GM12878 (cell line): Measurements from ENCODE around the gene C19orf81. TPM values are rescaled to one million over a fixed set of nuclear protein-coding genes. Genes with fewer than 3 reads are reported as not detected.

ENCODE experiments used
- ATAC-seq: fragments of 200-7000 bp; cut with Tn5 transposase; 3 replicates; pipeline ENCODE4 v1.9.1; 2020; ENCODE audit warnings: mild to moderate bottlenecking, moderate library complexity
- BruUV-seq: library from RNA; stranded (reverse); fragments of 400-500 nt; replicated peaks from 2 replicates; lab custom pipeline; 2021; lab: Mats Ljungman, UMichigan
- CTCF ChIA-PET: fragments of 300-600 bp; sonication (Branson Sonifier 250); formaldehyde crosslinking; extraction: SDS; loops from one replicate; lab custom pipeline; 2021; ENCODE audit warnings: inconsistent platforms; lab: Yijun Ruan, JAX
- POLR2A ChIA-PET: fragments of 350-600 bp; formaldehyde crosslinking; extraction: SDS; loops from one replicate; lab custom pipeline; 2021; ENCODE audit warnings: inconsistent platforms; lab: Charles Lee
- RAD21 ChIA-PET: fragments of 300-600 bp; sonication (Branson Sonifier 250); formaldehyde crosslinking; loops from one replicate; lab custom pipeline; 2023; ENCODE audit warnings: antibody characterized with exemption; ENCODE audit not compliant: unreplicated experiment; lab: Charles Lee
- SMC1A ChIA-PET: fragments of 300-600 bp; sonication (Branson Sonifier 250); formaldehyde crosslinking; loops from one replicate; lab custom pipeline; 2023; ENCODE audit not compliant: unreplicated experiment, uncharacterized antibody; lab: Charles Lee
- DNase-seq: peaks from one replicate; pipeline ENCODE4 v3.0.0-alpha.2; 2011; ENCODE audit warnings: low read depth, low spot score
- FAIRE-seq: peaks from 3 replicates; lab custom pipeline; 2011; peaks lifted over from hg19 to GRCh38; lab: Jason Lieb, UNC
- H2AFZ ChIP-seq: 2 replicates; pipeline ENCODE4 v1.6.0; 2011; ENCODE audit warnings: low read depth, low read length, control low read depth; ENCODE audit not compliant: control insufficient read depth
- H3K27ac ChIP-seq: 2 replicates; pipeline ENCODE4 v1.5.1; 2011; ENCODE audit warnings: control low read depth; ENCODE audit not compliant: control insufficient read depth, insufficient read depth
- H3K27me3 ChIP-seq, 2 experiments: replicated peaks in 1 of 2; 2 replicates each; pipeline versions ENCODE4 v1.6.0 to v1.6.1; 2011; ENCODE audit warnings: low read length in 1 of 2; ENCODE audit not compliant: control insufficient read depth in 2 of 2, insufficient read depth in 2 of 2
- H3K36me3 ChIP-seq, 2 experiments: 2 replicates each; pipeline ENCODE4 v1.5.1; 2011; ENCODE audit warnings: low read length in 1 of 2; ENCODE audit not compliant: control insufficient read depth in 2 of 2, insufficient read depth in 2 of 2
- H3K4me1 ChIP-seq: 2 replicates; pipeline ENCODE4 v1.6.1; 2011; ENCODE audit warnings: mild to moderate bottlenecking, low read length, moderate library complexity, mixed read lengths; ENCODE audit not compliant: control insufficient read depth, insufficient read depth
- H3K4me2 ChIP-seq: 2 replicates; pipeline ENCODE4 v1.6.0; 2011; ENCODE audit warnings: control low read depth; ENCODE audit not compliant: control insufficient read depth, insufficient read depth
- H3K4me3 ChIP-seq: fragments of 200-600 bp; sonication (generic); 2 replicates; pipeline ENCODE4 v1.5.1; 2016
- H3K79me2 ChIP-seq: 2 replicates; pipeline ENCODE4 v1.6.0; 2011; ENCODE audit warnings: low read length; ENCODE audit not compliant: control insufficient read depth, insufficient read depth
- H3K9ac ChIP-seq: 2 replicates; pipeline ENCODE4 v1.8.0; 2011; ENCODE audit warnings: low read length, control low read depth, mixed read lengths; ENCODE audit not compliant: control insufficient read depth, insufficient read depth
- H3K9me3 ChIP-seq: replicated peaks from 3 replicates; pipeline ENCODE4 v1.5.1; 2011; ENCODE audit warnings: mild to moderate bottlenecking, low read length; ENCODE audit not compliant: control insufficient read depth, insufficient read depth
- H4K20me1 ChIP-seq: 2 replicates; pipeline ENCODE4 v1.6.0; 2011; ENCODE audit not compliant: control insufficient read depth, insufficient read depth
- BHLHE40 ChIP-seq, 2 experiments: fragments of 450-650 bp in 1 of 2; IDR thresholded peaks; 2 replicates each; pipeline ENCODE4 v1.6.1; 2011 to 2017; ENCODE audit warnings: low read depth in 2 of 2, borderline replicate concordance in 1 of 2, improper control_type of control experiment in 1 of 2, low read length in 1 of 2, mild to moderate bottlenecking in 1 of 2
- DPF2 ChIP-seq: fragments of 450-650 bp; IDR thresholded peaks from 2 replicates; pipeline ENCODE4 v1.6.1; 2017; ENCODE audit warnings: mild to moderate bottlenecking
- LARP7 ChIP-seq: fragments of 450-650 bp; IDR thresholded peaks from 2 replicates; pipeline ENCODE4 v1.6.1; 2017; ENCODE audit warnings: mild to moderate bottlenecking
- RBBP5 ChIP-seq: fragments of 200-600 bp; sonication (generic); conservative IDR thresholded peaks from 2 replicates; pipeline ENCODE4 v1.6.1; 2016
- TCF12 ChIP-seq: IDR thresholded peaks from 2 replicates; pipeline ENCODE4 v1.6.1; 2011; ENCODE audit warnings: low read depth, mild to moderate bottlenecking, low read length
- whole genome bisulfite sequencing: methylation state at CpG from one replicate; pipeline ENCODE4 v1.1.6; 2016; ENCODE audit warnings: low lambda C conversion rate; ENCODE audit not compliant: insufficient replicate concordance, insufficient coverage; ENCODE audit errors: missing lambda C conversion rate; 5-methylcytosine and 5-hydroxymethylcytosine counted together
- in situ Hi-C: fragments of 300-500 bp; cut with MboI; formaldehyde crosslinking; loops from 9 replicates; pipeline ENCODE4 v1.14.3; 2018; ENCODE audit warnings: mixed read lengths
- intact Hi-C: fragments of 100-400 bp; cut with micrococcal nuclease; formaldehyde crosslinking; loops from one replicate; pipeline ENCODE4 v1.14.2; 2022; ENCODE audit not compliant: unreplicated experiment
- polyA plus RNA-seq, 11 experiments: library from polyadenylated mRNA; depleted of rRNA in 4 of 11; unstranded in 6 of 11; stranded (reverse) in 5 of 11; fragments of >200 nt; fragmentation: Nextera tagmentation in 4 of 11; fragmentation: Illumina TruSeq in 1 of 11; extraction: Ambion mirVana in 4 of 11; extraction: Trizol in 1 of 11; gene quantifications; 1 replicate in 1 of 11; 2 replicates in 10 of 11; pipeline versions ENCODE4 v1.2.1 to v1.2.3, GENCODE V29; 2011 to 2016; ENCODE audit warnings: inconsistent platforms in 2 of 11, missing spikeins in 2 of 11, low read depth in 1 of 11
- total RNA-seq, 4 experiments: library from RNA; depleted of rRNA in 3 of 4; stranded (reverse); fragments of >200 nt in 3 of 4; fragmentation: Illumina TruSeq in 1 of 4; extraction: Trizol in 1 of 4; gene quantifications; 2 replicates each; pipeline versions ENCODE4 v1.2.1 to v1.2.3, GENCODE V29; 2013 to 2021
- TF ChIP-seq, protein P1 (sequence below): IDR thresholded peaks from 2 replicates; pipeline ENCODE4 v1.6.1; 2012; ENCODE audit warnings: low read depth, low read length, improper control_type of control experiment
- TF ChIP-seq, protein P2 (sequence below): fragments of 450-650 bp; IDR thresholded peaks from 2 replicates; pipeline ENCODE4 v1.6.1; 2017; ENCODE audit warnings: borderline replicate concordance

Gene C19orf81
- total and polyA plus RNA-seq, 10 of the 15 experiments (the other 5 are each of a cell fraction or from before 2014, with no cell fraction given): 0.69 TPM; not detected in 9

DNA sequence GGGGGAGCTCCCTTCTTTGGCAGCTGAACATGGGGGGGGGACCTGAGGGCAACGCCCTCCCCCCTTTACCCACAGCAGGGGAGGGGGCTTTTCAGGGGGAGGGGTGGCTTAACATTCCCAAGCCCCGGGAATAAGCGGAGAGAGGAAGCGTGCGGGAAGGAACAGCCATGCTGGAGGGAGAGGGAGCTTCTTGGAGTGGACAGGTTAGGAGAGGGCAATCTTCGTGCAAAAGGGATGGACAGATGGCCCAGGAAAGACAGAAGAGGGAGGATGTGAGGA is 10.8 kb downstream of the C19orf81 start:
- ATAC-seq: no peak
- H3K4me1 ChIP-seq: no peaks in the 10 kb centered on the region
- ChIA-PET POLR2A (no interaction called here), SMC1A (no interaction called here), CTCF (interaction anchor here (0.6 kb wide), 1 partner anchor 10 kb away, joined by 4 read pairs; no protein-coding TSS in a partner anchor), RAD21 (no interaction called here)
- FAIRE-seq: no peak
- no peak for DNase-seq
- no peaks in the 10 kb centered on the region; the same call in 2 of the 3 replicates for H3K9me3 ChIP-seq
- in situ Hi-C loops (no loop called here), intact Hi-C loops (no loop called here)
- H3K9ac ChIP-seq: no peak overlapping the region
- H3K4me2 ChIP-seq: no peak overlapping the region
- WGBS: 44% methylated on average over 6 of the region's 6 CpGs
- TF ChIP-seq, protein P1, sequence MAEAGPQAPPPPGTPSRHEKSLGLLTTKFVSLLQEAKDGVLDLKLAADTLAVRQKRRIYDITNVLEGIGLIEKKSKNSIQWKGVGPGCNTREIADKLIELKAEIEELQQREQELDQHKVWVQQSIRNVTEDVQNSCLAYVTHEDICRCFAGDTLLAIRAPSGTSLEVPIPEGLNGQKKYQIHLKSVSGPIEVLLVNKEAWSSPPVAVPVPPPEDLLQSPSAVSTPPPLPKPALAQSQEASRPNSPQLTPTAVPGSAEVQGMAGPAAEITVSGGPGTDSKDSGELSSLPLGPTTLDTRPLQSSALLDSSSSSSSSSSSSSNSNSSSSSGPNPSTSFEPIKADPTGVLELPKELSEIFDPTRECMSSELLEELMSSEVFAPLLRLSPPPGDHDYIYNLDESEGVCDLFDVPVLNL: no peak
- TF ChIP-seq RBBP5: no peak
- TF ChIP-seq, protein P2, sequence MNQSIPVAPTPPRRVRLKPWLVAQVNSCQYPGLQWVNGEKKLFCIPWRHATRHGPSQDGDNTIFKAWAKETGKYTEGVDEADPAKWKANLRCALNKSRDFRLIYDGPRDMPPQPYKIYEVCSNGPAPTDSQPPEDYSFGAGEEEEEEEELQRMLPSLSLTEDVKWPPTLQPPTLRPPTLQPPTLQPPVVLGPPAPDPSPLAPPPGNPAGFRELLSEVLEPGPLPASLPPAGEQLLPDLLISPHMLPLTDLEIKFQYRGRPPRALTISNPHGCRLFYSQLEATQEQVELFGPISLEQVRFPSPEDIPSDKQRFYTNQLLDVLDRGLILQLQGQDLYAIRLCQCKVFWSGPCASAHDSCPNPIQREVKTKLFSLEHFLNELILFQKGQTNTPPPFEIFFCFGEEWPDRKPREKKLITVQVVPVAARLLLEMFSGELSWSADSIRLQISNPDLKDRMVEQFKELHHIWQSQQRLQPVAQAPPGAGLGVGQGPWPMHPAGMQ: no peak
- no peak for TF ChIP-seq BHLHE40 (IDR thresholded peaks at IDR 0.05; ENCODE audit: borderline replicate concordance in 1 of 2, low read depth in 2 of 2, low read length in 1 of 2)
- no peak for TF ChIP-seq DPF2
- TF ChIP-seq TCF12: no peak
- TF ChIP-seq LARP7: no peak
- no peaks in the 10 kb centered on the region for H3K27me3 ChIP-seq
- no peaks in the 10 kb centered on the region for H3K79me2 ChIP-seq
- no TSS peak for BruUV-seq
- no peaks in the 10 kb centered on the region for H4K20me1 ChIP-seq
- no peak overlapping the region for H2AFZ ChIP-seq
- H3K4me3 ChIP-seq: no peak overlapping the region
- H3K36me3 ChIP-seq: no peaks in the 10 kb centered on the region
- no peak overlapping the region for H3K27ac ChIP-seq
